K562 (cell line): ENCODE data around the gene MYADML2. TPM values are rescaled to one million over a fixed set of nuclear protein-coding genes. Genes with fewer than 3 reads are reported as not detected.

Source experiments
- ATAC-seq: fragments of 200-7000 bp; cut with Tn5 transposase; 3 replicates; pipeline ENCODE4 v1.9.1; 2020; ENCODE audit warnings: moderate library complexity
- BruUV-seq: library from RNA; stranded (reverse); fragments of 400-500 nt; replicated peaks from 2 replicates; lab custom pipeline; 2021; lab: Mats Ljungman, UMichigan
- CTCF ChIA-PET: fragments of 300-600 bp; formaldehyde crosslinking; extraction: SDS; loops from one replicate; lab custom pipeline; 2021; ENCODE audit warnings: low intra/inter-chr PET ratio; lab: Yijun Ruan, JAX
- POLR2A ChIA-PET: fragments of 300-600, 350-650 bp; sonication (Branson Sonifier 250); formaldehyde crosslinking; extraction: SDS; loops from one replicate; lab custom pipeline; 2021; ENCODE audit warnings: antibody characterized with exemption, inconsistent platforms; lab: Yijun Ruan, JAX
- DNase-seq, 4 experiments: peaks; one replicate each; pipeline versions ENCODE4 v3.0.0 to v3.0.0-alpha.2; 2011 to 2018; ENCODE audit warnings: low spot score in 3 of 4, mixed read lengths in 3 of 4; ENCODE audit errors: extremely low read depth in 1 of 4
- FAIRE-seq: peaks from 2 replicates; lab custom pipeline; 2011; peaks lifted over from hg19 to GRCh38; lab: Jason Lieb, UNC
- H2AFZ ChIP-seq: 2 replicates; pipeline ENCODE4 v1.6.0; 2011; ENCODE audit warnings: low read depth, low read length, control low read depth, inconsistent platforms
- H3K27ac ChIP-seq: fragments of 200-600 bp; 3 replicates; pipeline ENCODE4 v1.8.0; 2011; ENCODE audit warnings: low read depth, mild to moderate bottlenecking, control low read depth, inconsistent platforms, low read length, moderate library complexity, mixed read lengths; ENCODE audit errors: extremely low read depth
- H3K27me3 ChIP-seq, 2 experiments: fragments of 300-600 bp in 1 of 2; 2 replicates in 1 of 2; 3 replicates in 1 of 2; pipeline versions ENCODE4 v1.6.0 to v1.8.0; 2011; ENCODE audit warnings: inconsistent platforms in 2 of 2, low read length in 2 of 2, mild to moderate bottlenecking in 1 of 2, mixed read lengths in 1 of 2, moderate library complexity in 1 of 2; ENCODE audit not compliant: control insufficient read depth in 2 of 2, insufficient read depth in 2 of 2
- H3K36me3 ChIP-seq: fragments of 300-600 bp; 3 replicates; pipeline ENCODE4 v1.8.0; 2011; ENCODE audit warnings: mild to moderate bottlenecking, low read length, inconsistent platforms; ENCODE audit not compliant: control insufficient read depth, insufficient read depth
- H3K4me1 ChIP-seq, 2 experiments: fragments of 200-600 bp in 1 of 2; replicated peaks in 1 of 2; 2 replicates in 1 of 2; 3 replicates in 1 of 2; pipeline versions ENCODE4 v1.5.1 to v1.8.0; 2011; ENCODE audit warnings: inconsistent platforms in 2 of 2, low read length in 2 of 2, mild to moderate bottlenecking in 1 of 2, mixed read lengths in 1 of 2, moderate library complexity in 1 of 2; ENCODE audit not compliant: control insufficient read depth in 2 of 2, insufficient read depth in 2 of 2
- H3K4me2 ChIP-seq: 2 replicates; pipeline ENCODE4 v1.6.1; 2011; ENCODE audit warnings: low read length, control low read depth, inconsistent platforms, mixed read lengths; ENCODE audit not compliant: insufficient read depth
- H3K4me3 ChIP-seq: fragments of 200-600 bp; sonication (generic), shearing (Covaris generic); 2 replicates; pipeline ENCODE4 v1.5.1; 2016; ENCODE audit warnings: control low read depth, inconsistent platforms
- H3K79me2 ChIP-seq: fragments of 200-600 bp; 3 replicates; pipeline ENCODE4 v1.8.0; 2011; ENCODE audit warnings: low read length, inconsistent platforms; ENCODE audit not compliant: control insufficient read depth, insufficient read depth
- H3K9ac ChIP-seq, 2 experiments: 2 replicates each; pipeline versions ENCODE4 v1.6.0 to v1.6.1; 2011; ENCODE audit warnings: low read depth in 2 of 2, low read length in 2 of 2, control low read depth in 1 of 2, inconsistent platforms in 1 of 2, mild to moderate bottlenecking in 1 of 2, mixed read lengths in 1 of 2; ENCODE audit not compliant: insufficient read depth in 1 of 2
- H3K9me1 ChIP-seq: one replicate; pipeline ENCODE4 v1.6.0; 2011; ENCODE audit warnings: inconsistent platforms, mild to moderate bottlenecking, low read length, moderate library complexity; ENCODE audit not compliant: control insufficient read depth, insufficient read depth
- H3K9me3 ChIP-seq: replicated peaks from 2 replicates; pipeline ENCODE4 v1.5.1; 2011; ENCODE audit warnings: low read depth, low read length, inconsistent platforms; ENCODE audit not compliant: control insufficient read depth, insufficient read depth
- H4K20me1 ChIP-seq: replicated peaks from 2 replicates; pipeline ENCODE4 v1.6.1; 2011; ENCODE audit warnings: low read length, inconsistent platforms, mixed read lengths; ENCODE audit not compliant: control insufficient read depth, insufficient read depth
- CEBPG ChIP-seq, 3 experiments: fragments of 200-800 bp in 1 of 3; sonication (Bioruptor generic) in 1 of 3; sonication (generic) in 1 of 3; formaldehyde crosslinking in 1 of 3; IDR thresholded peaks in 2 of 3; conservative IDR thresholded peaks in 1 of 3; 2 replicates each; pipeline versions ENCODE4 v1.6.1 to v1.8.0; 2016 to 2022; ENCODE audit warnings: missing compliant biosample characterization in 2 of 3, missing genetic modification characterization in 2 of 3, mild to moderate bottlenecking in 1 of 3, missing genetic modification reagents in 1 of 3
- ETS2 ChIP-seq: IDR thresholded peaks from 2 replicates; pipeline ENCODE4 v1.6.1; 2016; ENCODE audit warnings: borderline replicate concordance, missing genetic modification characterization, mild to moderate bottlenecking, moderate library complexity, missing compliant biosample characterization; ENCODE audit not compliant: poor library complexity, severe bottlenecking
- FOSL1 ChIP-seq: fragments of 200-800 bp; sonication (Bioruptor generic); conservative IDR thresholded peaks from 2 replicates; pipeline ENCODE4 v1.6.1; 2016; ENCODE audit warnings: missing genetic modification characterization, missing compliant biosample characterization
- HMGN3 ChIP-seq: IDR thresholded peaks from 2 replicates; pipeline ENCODE4 v1.6.1; 2011; ENCODE audit warnings: borderline replicate concordance, low read depth, mild to moderate bottlenecking, mixed read lengths, low read length; ENCODE audit not compliant: insufficient read length; ENCODE audit errors: extremely low read depth
- MTF1 ChIP-seq: fragments of 250-450 bp; sonication (Bioruptor Pico); IDR thresholded peaks from 2 replicates; pipeline ENCODE4 v1.9.0; 2021; ENCODE audit warnings: moderate library complexity, mild to moderate bottlenecking, inconsistent platforms, borderline replicate concordance
- NELFE ChIP-seq: IDR thresholded peaks from 2 replicates; pipeline ENCODE4 v1.6.1; 2011; ENCODE audit warnings: mild to moderate bottlenecking; ENCODE audit not compliant: insufficient read depth, insufficient read length
- NFYB ChIP-seq: IDR thresholded peaks from 2 replicates; pipeline ENCODE4 v1.6.1; 2011; ENCODE audit warnings: mild to moderate bottlenecking, moderate library complexity; ENCODE audit not compliant: insufficient read length; ENCODE audit errors: extremely low read depth
- NR3C1 ChIP-seq: sonication (generic); formaldehyde crosslinking; IDR thresholded peaks from 2 replicates; pipeline ENCODE4 v1.8.1; 2022; ENCODE audit warnings: missing genetic modification reagents
- RBM15 ChIP-seq: fragments of 200-400 bp; formaldehyde crosslinking; IDR thresholded peaks from 2 replicates; pipeline ENCODE4 v1.6.1; 2018; ENCODE audit warnings: mild to moderate bottlenecking, low read length, moderate library complexity; ENCODE audit not compliant: insufficient read depth
- SP1 ChIP-seq: sonication (generic); formaldehyde crosslinking; IDR thresholded peaks from 2 replicates; pipeline ENCODE4 v1.8.1; 2022; ENCODE audit warnings: mild to moderate bottlenecking, missing genetic modification reagents
- TEAD2 ChIP-seq: fragments of 450-650 bp; IDR thresholded peaks from 2 replicates; pipeline ENCODE4 v1.6.1; 2016; ENCODE audit warnings: missing genetic modification characterization, control low read depth, missing compliant biosample characterization
- THAP7 ChIP-seq: fragments of 250-450 bp; sonication (Bioruptor Pico); IDR thresholded peaks from 2 replicates; pipeline ENCODE4 v1.5.0; 2021
- ZNF165 ChIP-seq: fragments of 250-450 bp; sonication (Bioruptor Pico); IDR thresholded peaks from 2 replicates; pipeline ENCODE4 v1.4.0; 2020; ENCODE audit warnings: borderline replicate concordance
- ZNF699 ChIP-seq: fragments of 250-450 bp; sonication (Bioruptor Pico); IDR thresholded peaks from 2 replicates; pipeline ENCODE4 v1.8.0; 2021; ENCODE audit warnings: mild to moderate bottlenecking, moderate library complexity; ENCODE audit not compliant: insufficient replicate concordance
- WGBS: fragments of 100-300 bp; shearing (Covaris generic); methylation state at CpG from one replicate; pipeline ENCODE4 v1.1.6; 2016; ENCODE audit warnings: low coverage, mixed read lengths; ENCODE audit not compliant: insufficient coverage; ENCODE audit errors: missing lambda C conversion rate; 5-methylcytosine and 5-hydroxymethylcytosine counted together
- in situ Hi-C: fragments of 300-500 bp; cut with MboI; formaldehyde crosslinking; loops from 4 replicates; pipeline ENCODE4 v1.15.0; 2018; ENCODE audit warnings: inconsistent platforms, mixed read lengths
- intact Hi-C: fragments of 100-400 bp; cut with micrococcal nuclease; formaldehyde crosslinking; loops from 2 replicates; pipeline ENCODE4 v1.14.2; 2022
- polyA plus RNA-seq, 8 experiments: library from polyadenylated mRNA; depleted of rRNA in 4 of 8; stranded (reverse) in 5 of 8; unstranded in 3 of 8; fragments of >200 nt; fragmentation: Nextera tagmentation in 2 of 8; fragmentation: Illumina TruSeq in 1 of 8; extraction: Ambion mirVana in 2 of 8; extraction: Trizol in 1 of 8; gene quantifications; 2 replicates each; pipeline versions ENCODE4 v1.2.1 to v1.2.3, GENCODE V29; 2011 to 2014; ENCODE audit warnings: inconsistent platforms in 1 of 8, missing spikeins in 1 of 8
- total RNA-seq, 7 experiments: library from RNA; depleted of rRNA in 6 of 7; stranded (reverse); fragments of >200 nt in 6 of 7; fragmentation: Illumina TruSeq in 2 of 7; extraction: Trizol in 2 of 7; gene quantifications; 2 replicates each; pipeline versions ENCODE4 v1.2.1 to v1.2.3, GENCODE V29; 2011 to 2021; ENCODE audit warnings: low replicate concordance in 1 of 7
- TF ChIP-seq, protein P1 (sequence below): fragments of 450-650 bp; IDR thresholded peaks from 2 replicates; pipeline ENCODE4 v1.6.1; 2018; ENCODE audit not compliant: partially characterized antibody

MYADML2 gene
- total and polyA plus RNA-seq, 9 of the 15 experiments (the other 6 are each of a cell fraction or from before 2014, with no cell fraction given) = not detected

DNA sequence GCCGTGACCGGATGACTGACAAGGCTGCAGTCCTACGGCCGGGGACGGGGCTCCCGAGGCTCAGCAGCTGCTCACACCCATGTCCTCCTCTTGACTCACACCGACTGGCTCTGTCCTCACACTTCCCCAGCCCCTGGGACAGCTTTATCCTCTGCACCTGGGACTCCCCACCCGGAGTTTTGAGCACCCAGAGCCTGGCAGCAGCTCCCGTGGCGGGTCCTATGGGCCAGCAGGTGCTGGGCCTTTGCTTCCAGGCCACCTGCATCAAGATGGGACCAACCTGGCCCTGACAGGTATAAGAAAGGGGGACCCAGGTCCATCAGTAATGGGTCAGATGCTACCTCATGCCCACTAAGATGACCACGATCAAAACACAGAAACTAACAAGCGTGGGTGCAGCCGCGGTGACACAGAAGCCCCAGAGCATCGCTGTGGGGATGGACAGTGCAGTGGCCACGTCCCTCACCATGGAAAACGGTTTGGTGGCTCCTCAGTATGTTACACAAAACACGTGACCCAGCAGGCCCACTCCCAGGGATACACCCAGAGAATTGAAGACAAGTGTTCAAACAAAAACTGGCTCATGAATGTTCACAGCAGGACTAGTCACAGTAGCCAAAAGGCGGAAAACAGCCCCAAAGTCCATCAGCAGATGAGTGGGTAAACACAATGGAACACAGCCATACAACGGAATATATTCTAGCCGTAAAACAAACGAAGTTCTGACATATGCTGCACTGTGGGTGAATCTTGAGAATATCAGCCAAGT is 17.2 kb upstream of the MYADML2 start:
- Histone ChIP-seq H3K27me3 (no peaks in the 10 kb centered on the region), H3K9me1 (no peaks in the 10 kb centered on the region), H3K27ac (no peak overlapping the region), H3K36me3 (no peaks in the 10 kb centered on the region), H3K79me2 (peaks cover 7% of the 10 kb centered on the region; the same call in 2 of the 3 replicates), H3K9me3 (no peaks in the 10 kb centered on the region), H3K4me2 (no peak overlapping the region), H3K4me1 (peaks cover 9 to 78% of the 10 kb centered on the region in 2 experiments), H4K20me1 (no peaks in the 10 kb centered on the region), H2AFZ (no peak overlapping the region), H3K9ac (peak overlapping the region in 1 of 2 experiments; percentile 45; a peak in 1 of 4 replicates), H3K4me3 (no peak overlapping the region)
- 54% methylated on average over 22 of the region's 22 CpGs for whole genome bisulfite sequencing
- no peak for FAIRE-seq
- no peak for ATAC-seq
- no TSS peak for BruUV-seq
- in situ Hi-C loops = no loop called here
- intact Hi-C loops = no loop called here
- ChIA-PET CTCF (no interaction called here), POLR2A (interaction anchor here (0.6 to 0.7 kb wide), 2 partner anchors 53 to 296 kb away, joined by 3 read pairs; partner anchors contain the start of gene PCYT2)
- no peak for DNase-seq
- TF ChIP-seq, protein P1, sequence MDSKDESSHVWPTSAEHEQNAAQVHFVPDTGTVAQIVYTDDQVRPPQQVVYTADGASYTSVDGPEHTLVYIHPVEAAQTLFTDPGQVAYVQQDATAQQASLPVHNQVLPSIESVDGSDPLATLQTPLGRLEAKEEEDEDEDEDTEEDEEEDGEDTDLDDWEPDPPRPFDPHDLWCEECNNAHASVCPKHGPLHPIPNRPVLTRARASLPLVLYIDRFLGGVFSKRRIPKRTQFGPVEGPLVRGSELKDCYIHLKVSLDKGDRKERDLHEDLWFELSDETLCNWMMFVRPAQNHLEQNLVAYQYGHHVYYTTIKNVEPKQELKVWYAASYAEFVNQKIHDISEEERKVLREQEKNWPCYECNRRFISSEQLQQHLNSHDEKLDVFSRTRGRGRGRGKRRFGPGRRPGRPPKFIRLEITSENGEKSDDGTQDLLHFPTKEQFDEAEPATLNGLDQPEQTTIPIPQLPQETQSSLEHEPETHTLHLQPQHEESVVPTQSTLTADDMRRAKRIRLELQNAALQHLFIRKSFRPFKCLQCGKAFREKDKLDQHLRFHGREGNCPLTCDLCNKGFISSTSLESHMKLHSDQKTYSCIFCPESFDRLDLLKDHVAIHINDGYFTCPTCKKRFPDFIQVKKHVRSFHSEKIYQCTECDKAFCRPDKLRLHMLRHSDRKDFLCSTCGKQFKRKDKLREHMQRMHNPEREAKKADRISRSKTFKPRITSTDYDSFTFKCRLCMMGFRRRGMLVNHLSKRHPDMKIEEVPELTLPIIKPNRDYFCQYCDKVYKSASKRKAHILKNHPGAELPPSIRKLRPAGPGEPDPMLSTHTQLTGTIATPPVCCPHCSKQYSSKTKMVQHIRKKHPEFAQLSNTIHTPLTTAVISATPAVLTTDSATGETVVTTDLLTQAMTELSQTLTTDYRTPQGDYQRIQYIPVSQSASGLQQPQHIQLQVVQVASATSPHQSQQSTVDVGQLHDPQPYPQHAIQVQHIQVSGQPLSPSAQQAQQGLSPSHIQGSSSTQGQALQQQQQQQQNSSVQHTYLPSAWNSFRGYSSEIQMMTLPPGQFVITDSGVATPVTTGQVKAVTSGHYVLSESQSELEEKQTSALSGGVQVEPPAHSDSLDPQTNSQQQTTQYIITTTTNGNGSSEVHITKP = no peak
- no peak for TF ChIP-seq ZNF165 (CRISPR knock-in tag)
- TF ChIP-seq CEBPG (CRISPR knock-in tag; IDR thresholded peaks at IDR 0.05) = no peak
- TF ChIP-seq CEBPG (tag; conservative IDR thresholded peaks at IDR 0.05 in 1 of 2, IDR thresholded peaks at IDR 0.05 in 1 of 2) = no peak
- TF ChIP-seq ETS2 (tag) = no peak
- TF ChIP-seq NR3C1 (CRISPR knock-in tag) = no peak
- no peak for TF ChIP-seq SP1 (CRISPR knock-in tag)
- no peak for TF ChIP-seq FOSL1 (tag)
- TF ChIP-seq NELFE = no peak
- no peak for TF ChIP-seq NFYB
- TF ChIP-seq ZNF699 (CRISPR knock-in tag) = no peak
- no peak for TF ChIP-seq MTF1
- TF ChIP-seq HMGN3 = no peak
- no peak for TF ChIP-seq RBM15
- no peak for TF ChIP-seq THAP7
- no peak for TF ChIP-seq TEAD2 (tag)
